Coronary artery (tissue), 2 donors: ENCODE results near the gene ACYP2.
"Not testable (repeated sequence)": the region's sequence is repeated elsewhere in the genome, so short reads cannot be mapped to it uniquely, and the experiment has no call there.

Experiments used
- DNase-seq: peaks from one replicate; pipeline ENCODE4 v3.0.0-alpha.2; 2017; ENCODE audit warnings: low spot score
- H3K27ac ChIP-seq, 2 donors: fragments of 200-600 bp; sonication (generic); one replicate each; pipeline ENCODE4 v1.5.1; 2016 to 2019
- H3K4me3 ChIP-seq: fragments of 200-600 bp; sonication (generic); 2 replicates; pipeline ENCODE4 v1.5.1; 2016; ENCODE audit warnings: mild to moderate bottlenecking, moderate library complexity
- CTCF ChIP-seq: fragments of 200-600 bp; sonication (generic); IDR thresholded peaks from one replicate; pipeline ENCODE4 v1.5.1; 2019; ENCODE audit warnings: antibody characterized with exemption

ACYP2 gene

GRCh38 chr2:54258166-54258565 is 142.8 kb downstream of the ACYP2 start:
- no peak for DNase-seq
- Histone ChIP-seq H3K4me3 (no peak overlapping the region), H3K27ac (no peak overlapping the region)
- no peak for TF ChIP-seq CTCF

- TF ChIP-seq CTCF: no peak
Observed at GRCh38 chr2:54259413-54260240, 144.2 kb downstream of the ACYP2 start.

GRCh38 chr2:54260241-54260595 is 144.8 kb downstream of the ACYP2 start:
- no peak overlapping the region for H3K4me3 ChIP-seq
- no peak for TF ChIP-seq CTCF
- H3K27ac ChIP-seq: no peak overlapping the region
- no peak for DNase-seq

More at GRCh38 chr2:54259413-54260240, 144.2 kb downstream of the ACYP2 start:
- DNase-seq: no peak
- no peak overlapping the region for H3K27ac ChIP-seq
- no peak overlapping the region for H3K4me3 ChIP-seq

- H3K27ac ChIP-seq: peak overlapping the region in 1 of 2 donors; percentile 16
- no peak for TF ChIP-seq CTCF
- no peak overlapping the region for H3K4me3 ChIP-seq
- DNase-seq: no peak
Observed at GRCh38 chr2:54261537-54261936, 146.1 kb downstream of the ACYP2 start.

GRCh38 chr2:54262015-54262765 is 146.8 kb downstream of the ACYP2 start:
- DNase-seq: no peak
- no peak for TF ChIP-seq CTCF
- H3K27ac ChIP-seq: peak overlapping the region in 1 of 2 donors; percentile 16
- H3K4me3 ChIP-seq: no peak overlapping the region

- not testable (repeated sequence) for DNase-seq, H3K4me3 ChIP-seq, H3K27ac ChIP-seq
Observed at GRCh38 chr2:54265081-54265480, 149.7 kb downstream of the ACYP2 start.

GRCh38 chr2:54267577-54267976 is 152.2 kb downstream of the ACYP2 start:
- DNase-seq: no peak
- H3K27ac ChIP-seq: no peak overlapping the region
- TF ChIP-seq CTCF: no peak
- no peak overlapping the region for H3K4me3 ChIP-seq
